ENCODE results near the gene LIPG.
A peak's percentile ranks its signal among the peaks of the same experiment; 100 is the strongest.
"Not testable (repeated sequence)": the region's sequence is repeated elsewhere in the genome, so short reads cannot be mapped to it uniquely, and the experiment has no call there.

The LIPG gene

GRCh38 chr18:49560277-49560623 lies 1.6 kb upstream of the LIPG start:
- no peak overlapping the region for H3K4me3 ChIP-seq (ENCODE audit: low read length)
- no peak for TF ChIP-seq ZNF274 (IDR thresholded peaks at IDR 0.05; ENCODE audit: low read depth, low read length)

GRCh38 chr18:49560624-49561288 lies 1.1 kb upstream of the LIPG start:
- TF ChIP-seq ZNF274 (IDR thresholded peaks at IDR 0.05; ENCODE audit: low read depth, low read length): no peak
- H3K4me3 ChIP-seq (ENCODE audit: low read length): peak overlapping the region; percentile 16; the same call in 1 of the 2 replicates

GRCh38 chr18:49562481-49563129 lies 748 bp downstream of the LIPG start:
- no peak for TF ChIP-seq ZNF274 (IDR thresholded peaks at IDR 0.05; ENCODE audit: low read depth, low read length)

GRCh38 chr18:49563130-49563540 lies 1.3 kb downstream of the LIPG start:
- no peak for TF ChIP-seq ZNF274 (IDR thresholded peaks at IDR 0.05; ENCODE audit: low read depth, low read length)
- H3K4me3 ChIP-seq (ENCODE audit: low read length): no peak overlapping the region

More at GRCh38 chr18:49562481-49563129, 748 bp downstream of the LIPG start:
- no peak overlapping the region; the same call in 1 of the 2 replicates for H3K4me3 ChIP-seq (ENCODE audit: low read length)

- no peak overlapping the region for H3K4me3 ChIP-seq (ENCODE audit: low read length)
These were observed 2.1 kb downstream of the LIPG start for GRCh38 chr18:49563701-49564517.

GRCh38 chr18:49564518-49564834 lies 2.6 kb downstream of the LIPG start:
- TF ChIP-seq ZNF274 (IDR thresholded peaks at IDR 0.05; ENCODE audit: low read depth, low read length): no peak
- H3K4me3 ChIP-seq (ENCODE audit: low read length): no peak overlapping the region

More at GRCh38 chr18:49563701-49564517, 2.1 kb downstream of the LIPG start:
- TF ChIP-seq ZNF274 (IDR thresholded peaks at IDR 0.05; ENCODE audit: low read depth, low read length): no peak

- H3K4me3 ChIP-seq (ENCODE audit: low read length): no peak overlapping the region
- TF ChIP-seq ZNF274 (IDR thresholded peaks at IDR 0.05; ENCODE audit: low read depth, low read length): no peak
These were observed 3.2 kb downstream of the LIPG start for GRCh38 chr18:49565101-49565500.

GRCh38 chr18:49565612-49566011 lies 3.8 kb downstream of the LIPG start:
- TF ChIP-seq ZNF274 (IDR thresholded peaks at IDR 0.05; ENCODE audit: low read depth, low read length): no peak
- H3K4me3 ChIP-seq (ENCODE audit: low read length): no peak overlapping the region

GRCh38 chr18:49566217-49566770 lies 4.4 kb downstream of the LIPG start:
- H3K4me3 ChIP-seq (ENCODE audit: low read length): no peak overlapping the region
- TF ChIP-seq ZNF274 (IDR thresholded peaks at IDR 0.05; ENCODE audit: low read depth, low read length): no peak

GRCh38 chr18:49566985-49567384 lies 5.1 kb downstream of the LIPG start:
- no peak for TF ChIP-seq ZNF274 (IDR thresholded peaks at IDR 0.05; ENCODE audit: low read depth, low read length)

GRCh38 chr18:49569724-49570123 lies 7.9 kb downstream of the LIPG start:
- no peak overlapping the region for H3K4me3 ChIP-seq (ENCODE audit: low read length)
- TF ChIP-seq ZNF274 (IDR thresholded peaks at IDR 0.05; ENCODE audit: low read depth, low read length): no peak

More at GRCh38 chr18:49566985-49567384, 5.1 kb downstream of the LIPG start:
- H3K4me3 ChIP-seq (ENCODE audit: low read length): no peak overlapping the region

GRCh38 chr18:49570836-49571235 lies 9.0 kb downstream of the LIPG start:
- no peak for TF ChIP-seq ZNF274 (IDR thresholded peaks at IDR 0.05; ENCODE audit: low read depth, low read length)
- no peak overlapping the region for H3K4me3 ChIP-seq (ENCODE audit: low read length)

GRCh38 chr18:49572611-49573345 lies 10.9 kb downstream of the LIPG start:
- TF ChIP-seq ZNF274 (IDR thresholded peaks at IDR 0.05; ENCODE audit: low read depth, low read length): no peak
- H3K4me3 ChIP-seq (ENCODE audit: low read length): no peak overlapping the region

- no peak for TF ChIP-seq ZNF274 (IDR thresholded peaks at IDR 0.05; ENCODE audit: low read depth, low read length)
- no peak overlapping the region for H3K4me3 ChIP-seq (ENCODE audit: low read length)
These were observed 12.0 kb downstream of the LIPG start for GRCh38 chr18:49573835-49574234.

- not testable (repeated sequence) for H3K4me3 ChIP-seq (ENCODE audit: low read length)
These were observed 17.2 kb downstream of the LIPG start for GRCh38 chr18:49579041-49579440.

GRCh38 chr18:49579583-49579982 lies 17.7 kb downstream of the LIPG start:
- not testable (repeated sequence) for H3K4me3 ChIP-seq (ENCODE audit: low read length)

Measured in GM08714 (cell line).